Natural killer cell (primary cell): ENCODE data around the gene BOD1L1. TPM values are rescaled to one million over a fixed set of nuclear protein-coding genes. Genes with fewer than 3 reads are reported as not detected.

Experiments used
- ATAC-seq, 3 donors: fragments of 150-1000 bp in 2 of 3; fragments of 200-7000 bp in 1 of 3; cut with Tn5 transposase; 1 replicate in 1 of 3; 2 replicates in 2 of 3; pipeline ENCODE4 v1.10.0; 2021; ENCODE audit warnings: mild to moderate bottlenecking in 2 of 3, moderate library complexity in 2 of 3
- DNase-seq, 2 donors: peaks; one replicate each; pipeline versions ENCODE4 v3.0.0 to v3.0.0-alpha.2; 2013 to 2021; ENCODE audit warnings: mixed read lengths in 1 of 2
- H3K27ac ChIP-seq: one replicate; pipeline ENCODE4 v1.5.1; 2013; ENCODE audit warnings: mild to moderate bottlenecking, low read length
- H3K27me3 ChIP-seq: one replicate; pipeline ENCODE4 v1.6.1; 2013; ENCODE audit warnings: low read length; ENCODE audit not compliant: control insufficient read depth, insufficient read depth
- H3K36me3 ChIP-seq: one replicate; pipeline ENCODE4 v1.6.1; 2013; ENCODE audit warnings: low read length; ENCODE audit not compliant: control insufficient read depth, insufficient read depth
- H3K4me1 ChIP-seq: one replicate; pipeline ENCODE4 v1.6.1; 2013; ENCODE audit warnings: low read length; ENCODE audit not compliant: control insufficient read depth, insufficient read depth
- H3K4me3 ChIP-seq: one replicate; pipeline ENCODE4 v1.5.1; 2013; ENCODE audit warnings: low read length
- H3K9me3 ChIP-seq: one replicate; pipeline ENCODE4 v1.6.1; 2013; ENCODE audit warnings: low read length; ENCODE audit not compliant: control insufficient read depth, insufficient read depth
- H3K27ac Mint-ChIP-seq, 2 donors: one replicate each; pipeline ENCODE4 v1.8.0; 2022; ENCODE audit warnings: mild to moderate bottlenecking in 2 of 2, mixed read lengths in 2 of 2, moderate library complexity in 1 of 2
- H3K27me3 Mint-ChIP-seq, 2 donors: one replicate each; pipeline ENCODE4 v1.8.0; 2022; ENCODE audit warnings: low read depth in 2 of 2, mixed read lengths in 2 of 2
- H3K36me3 Mint-ChIP-seq: one replicate; pipeline ENCODE4 v1.8.0; 2022; ENCODE audit warnings: mixed read lengths
- H3K4me1 Mint-ChIP-seq, 2 donors: one replicate each; pipeline ENCODE4 v1.8.0; 2022; ENCODE audit warnings: mixed read lengths in 2 of 2
- H3K4me3 Mint-ChIP-seq: one replicate; pipeline ENCODE4 v1.8.0; 2022; ENCODE audit warnings: mild to moderate bottlenecking, moderate library complexity, mixed read lengths
- H3K9me3 Mint-ChIP-seq, 2 donors: one replicate each; pipeline ENCODE4 v1.8.0; 2022; ENCODE audit warnings: mixed read lengths in 2 of 2
- WGBS: methylation state at CpG from one replicate; pipeline ENCODE4 v1.1.7; 2013; ENCODE audit warnings: missing lambda C conversion rate; ENCODE audit not compliant: insufficient coverage; 5-methylcytosine and 5-hydroxymethylcytosine counted together
- intact Hi-C: fragments of 100-400 bp; cut with micrococcal nuclease; formaldehyde crosslinking; loops from one replicate; pipeline ENCODE4 v1.14.2; 2022
- total RNA-seq, 4 donors: library from RNA; stranded (reverse); fragments of 120-200 nt in 1 of 4; gene quantifications; one replicate each; pipeline versions ENCODE4 v1.2.3 to v1.2.4, GENCODE V29; 2013 to 2022
- TF ChIP-seq, protein P1 (sequence below): fragments of 200-600 bp; IDR thresholded peaks from one replicate; pipeline ENCODE4 v1.8.0; 2022; ENCODE audit warnings: antibody characterized with exemption

The BOD1L1 gene
- total RNA-seq, 3 donors from 2014 or later (not counting 1 experiment from before 2014, with no cell fraction given) = 62.2 to 69.1 (median 67.7) TPM

DNA sequence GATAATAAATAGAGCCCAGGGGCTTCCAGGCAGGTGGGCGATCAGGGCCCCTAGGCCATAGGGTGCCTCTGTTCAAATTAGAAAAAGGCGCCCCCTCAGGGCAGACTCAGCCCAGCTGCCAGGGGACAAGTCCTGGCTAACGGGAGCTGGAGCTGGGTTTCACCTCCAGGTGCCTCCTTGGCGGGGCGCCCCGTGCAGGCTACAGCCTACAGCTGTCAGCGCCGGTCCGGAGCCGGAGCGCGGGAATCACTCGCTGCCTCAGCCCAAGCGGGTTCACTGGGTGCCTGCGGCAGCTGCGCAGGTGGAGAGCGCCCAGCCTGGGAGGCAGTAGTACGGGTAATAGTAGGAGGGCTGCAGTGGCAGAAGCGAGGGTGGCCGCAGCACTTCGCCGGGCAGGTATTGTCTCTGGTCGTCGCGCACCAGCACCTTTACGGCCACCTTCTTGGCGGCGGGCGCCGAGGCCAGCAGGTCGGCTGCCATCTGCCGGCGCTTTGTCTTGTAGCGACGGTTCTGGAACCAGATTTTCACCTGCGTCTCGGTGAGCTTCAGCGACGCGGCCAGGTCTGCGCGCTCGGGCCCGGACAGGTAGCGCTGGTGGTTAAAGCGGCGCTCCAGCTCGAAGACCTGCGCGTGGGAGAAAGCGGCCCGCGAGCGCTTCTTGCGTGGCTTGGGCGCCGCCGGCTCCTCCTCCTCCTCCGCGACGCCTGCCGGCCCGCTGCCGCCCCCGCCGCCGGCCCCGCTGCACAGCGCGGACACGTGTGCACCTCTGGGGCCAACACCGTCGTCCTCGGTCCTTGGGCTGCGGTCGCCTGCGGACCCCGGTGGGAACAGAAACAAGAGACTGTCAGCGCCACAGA, 85.6 kb downstream of the BOD1L1 start:
- peaks cover 20% of the 10 kb centered on the region for H3K36me3 Mint-ChIP-seq
- Histone ChIP-seq H3K36me3 (no peaks in the 10 kb centered on the region), H3K27ac (no peak overlapping the region), H3K27me3 (peaks cover 86% of the 10 kb centered on the region), H3K4me3 (no peak overlapping the region), H3K9me3 (peaks cover 38% of the 10 kb centered on the region), H3K4me1 (peaks cover 46% of the 10 kb centered on the region)
- intact Hi-C loops = no loop called here
- WGBS = 4% methylated on average over 79 of the region's 79 CpGs
- ATAC-seq (peak in 2 of 3 donors; percentile 7 to 16), DNase-seq (peak in 1 of 2 donors; percentile 57)
- H3K27ac Mint-ChIP-seq = no peak overlapping the region
- H3K27me3 Mint-ChIP-seq = peaks cover 69 to 71% of the 10 kb centered on the region in 2 donors
- peaks cover 2 to 3% of the 10 kb centered on the region in 2 donors for H3K9me3 Mint-ChIP-seq
- TF ChIP-seq, protein P1, sequence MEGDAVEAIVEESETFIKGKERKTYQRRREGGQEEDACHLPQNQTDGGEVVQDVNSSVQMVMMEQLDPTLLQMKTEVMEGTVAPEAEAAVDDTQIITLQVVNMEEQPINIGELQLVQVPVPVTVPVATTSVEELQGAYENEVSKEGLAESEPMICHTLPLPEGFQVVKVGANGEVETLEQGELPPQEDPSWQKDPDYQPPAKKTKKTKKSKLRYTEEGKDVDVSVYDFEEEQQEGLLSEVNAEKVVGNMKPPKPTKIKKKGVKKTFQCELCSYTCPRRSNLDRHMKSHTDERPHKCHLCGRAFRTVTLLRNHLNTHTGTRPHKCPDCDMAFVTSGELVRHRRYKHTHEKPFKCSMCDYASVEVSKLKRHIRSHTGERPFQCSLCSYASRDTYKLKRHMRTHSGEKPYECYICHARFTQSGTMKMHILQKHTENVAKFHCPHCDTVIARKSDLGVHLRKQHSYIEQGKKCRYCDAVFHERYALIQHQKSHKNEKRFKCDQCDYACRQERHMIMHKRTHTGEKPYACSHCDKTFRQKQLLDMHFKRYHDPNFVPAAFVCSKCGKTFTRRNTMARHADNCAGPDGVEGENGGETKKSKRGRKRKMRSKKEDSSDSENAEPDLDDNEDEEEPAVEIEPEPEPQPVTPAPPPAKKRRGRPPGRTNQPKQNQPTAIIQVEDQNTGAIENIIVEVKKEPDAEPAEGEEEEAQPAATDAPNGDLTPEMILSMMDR = no peak
- H3K4me1 Mint-ChIP-seq = peaks cover 25 to 42% of the 10 kb centered on the region in 2 donors
- H3K4me3 Mint-ChIP-seq = peak overlapping the region; percentile 13

DNA sequence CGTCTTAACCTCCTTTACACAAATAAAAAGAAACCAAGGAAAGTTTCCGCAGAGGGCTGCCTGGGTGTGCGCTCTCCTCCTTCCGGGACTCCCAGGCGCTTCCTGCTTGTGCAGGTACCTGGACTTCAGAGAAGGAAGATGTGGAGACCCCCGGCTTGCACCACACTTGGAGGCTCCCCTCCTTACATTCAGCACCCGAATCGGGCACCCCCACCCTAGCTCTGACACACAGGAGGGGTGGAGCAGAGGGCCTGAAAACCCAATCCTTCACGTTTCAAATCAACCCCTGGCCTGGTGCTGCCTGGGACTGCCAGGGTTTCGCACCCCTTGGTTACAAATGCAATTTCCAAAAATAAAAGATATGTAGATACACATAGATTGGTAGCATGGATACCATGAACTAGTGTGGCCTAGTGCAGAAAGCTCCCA, 86.3 kb downstream of the BOD1L1 start:
- H3K36me3 ChIP-seq = no peaks in the 10 kb centered on the region
- TF ChIP-seq, protein P1 = no peak
- 10% methylated on average over 8 of the region's 10 CpGs for WGBS
- Mint-ChIP-seq H3K27me3 (peaks cover 69 to 71% of the 10 kb centered on the region in 2 donors), H3K27ac (no peak overlapping the region), H3K9me3 (peaks cover 2 to 3% of the 10 kb centered on the region in 2 donors), H3K4me1 (peaks cover 17 to 34% of the 10 kb centered on the region in 2 donors), H3K4me3 (no peak overlapping the region), H3K36me3 (peaks cover 13% of the 10 kb centered on the region)
- H3K27ac ChIP-seq = no peak overlapping the region
- intact Hi-C loops = no loop called here
- peaks cover 39% of the 10 kb centered on the region for H3K9me3 ChIP-seq
- ATAC-seq (no peak), DNase-seq (no peak)
- H3K4me1 ChIP-seq = peaks cover 45% of the 10 kb centered on the region
- H3K27me3 ChIP-seq = peaks cover 85% of the 10 kb centered on the region
- no peak overlapping the region for H3K4me3 ChIP-seq

DNA sequence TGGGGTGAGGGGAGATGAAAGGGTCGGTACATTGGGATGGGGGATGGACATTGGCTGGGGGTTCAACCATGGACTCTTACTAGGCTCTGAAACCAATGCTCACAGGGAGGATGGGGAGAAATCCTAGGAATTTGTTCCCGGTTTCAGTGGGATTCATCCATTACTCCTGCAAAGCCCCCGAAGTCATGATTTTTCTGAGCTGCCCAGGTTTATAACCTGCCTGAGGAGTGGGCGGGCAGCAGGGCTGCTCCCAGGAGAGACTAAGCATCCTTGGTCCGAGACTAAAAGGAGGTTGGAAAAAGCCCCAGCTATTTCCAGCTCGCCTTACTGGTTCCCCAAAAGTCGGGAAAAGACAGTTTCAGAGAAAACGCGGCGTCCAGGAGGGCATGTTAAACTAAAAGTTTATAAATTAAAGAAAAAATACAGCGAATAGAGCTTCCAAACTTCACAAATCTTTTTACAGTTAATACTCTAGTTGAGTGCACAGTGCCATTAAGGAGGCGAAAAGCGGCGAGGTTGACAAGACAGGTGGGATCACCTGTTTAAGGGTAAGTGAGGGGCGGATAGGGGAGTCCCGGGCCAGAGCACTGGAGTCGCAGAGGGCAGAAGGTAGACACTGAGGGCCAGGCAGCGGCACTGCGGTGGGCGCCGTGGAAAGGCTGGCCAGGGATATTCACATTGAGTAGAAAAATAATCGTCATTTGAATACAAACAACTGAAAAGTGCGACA, 86.9 kb downstream of the BOD1L1 start:
- intact Hi-C loops = no loop called here
- no peak overlapping the region for H3K4me3 ChIP-seq
- ATAC-seq (no peak), DNase-seq (no peak)
- peaks cover 11% of the 10 kb centered on the region for H3K36me3 Mint-ChIP-seq
- H3K4me1 ChIP-seq = peaks cover 45% of the 10 kb centered on the region
- peaks cover 45% of the 10 kb centered on the region for H3K9me3 ChIP-seq
- peaks cover 15 to 32% of the 10 kb centered on the region in 2 donors for H3K4me1 Mint-ChIP-seq
- H3K9me3 Mint-ChIP-seq = peaks cover 2 to 3% of the 10 kb centered on the region in 2 donors
- no peaks in the 10 kb centered on the region for H3K36me3 ChIP-seq
- H3K27ac ChIP-seq = no peak overlapping the region
- H3K27me3 Mint-ChIP-seq = peaks cover 68 to 72% of the 10 kb centered on the region in 2 donors
- peaks cover 85% of the 10 kb centered on the region for H3K27me3 ChIP-seq
- H3K27ac Mint-ChIP-seq = no peak overlapping the region
- TF ChIP-seq, protein P1 = no peak
- H3K4me3 Mint-ChIP-seq = peak overlapping the region; percentile 40
- WGBS = 18% methylated on average over 19 of the region's 23 CpGs
